ENCODE results near the gene MAZ. TPM values are rescaled to one million over a fixed set of nuclear protein-coding genes. Genes with fewer than 3 reads are reported as not detected.

MAZ gene
- total RNA-seq, 1 donor from 2014 or later, result 357 TPM

- intact Hi-C loops (cut with micrococcal nuclease), result loop anchor here (1.0 to 5.0 kb wide), 7 partner anchors 21 to 174 kb away; partner anchors contain the start of genes C16orf92 and MVP
Observed at GRCh38 chr16:29848420-29849297, 42.3 kb downstream of the MAZ start.

DNA sequence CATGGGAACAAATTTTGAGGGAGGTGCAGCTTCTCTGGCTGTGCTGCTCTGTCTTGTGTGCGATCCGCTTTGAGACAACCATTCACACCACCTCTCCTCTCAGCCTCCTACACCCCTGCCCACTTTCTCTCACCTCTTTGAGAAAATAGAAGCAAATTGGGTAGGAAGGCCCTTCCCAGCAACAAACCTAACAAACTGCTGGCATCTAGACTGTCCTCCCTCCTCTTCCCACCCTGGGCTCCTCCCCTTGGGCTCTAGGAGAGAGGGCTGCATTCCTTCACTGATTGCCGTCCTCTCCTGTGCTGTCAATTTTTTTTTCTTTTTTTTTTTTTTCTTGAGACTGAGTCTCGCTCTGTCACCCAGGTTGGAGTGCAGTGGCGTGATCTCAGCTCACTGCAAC lies 43.2 kb downstream of the MAZ start:
- intact Hi-C loops (cut with micrococcal nuclease), result loop anchor here (2.0 to 5.0 kb wide), 2 partner anchors 157 to 173 kb away; partner anchors contain the start of gene C16orf92

DNA sequence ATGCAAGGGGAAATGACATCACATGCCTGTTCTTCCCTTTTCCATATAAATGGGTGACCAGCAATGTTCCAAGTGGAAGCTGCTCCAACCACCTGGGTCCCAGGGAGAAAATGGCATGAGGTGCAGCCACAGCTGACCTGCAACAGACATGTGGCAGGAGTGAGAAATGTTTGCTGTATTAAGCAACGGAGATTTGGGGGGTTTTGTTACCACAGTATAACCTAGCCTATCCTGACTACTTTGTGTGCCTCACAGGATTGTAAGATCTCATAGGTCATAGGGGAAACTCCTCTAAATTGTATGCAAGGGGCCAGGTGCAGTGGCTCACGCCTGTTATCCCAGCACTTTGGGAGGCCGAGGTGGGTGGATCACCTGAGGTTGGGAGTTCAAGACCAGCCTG lies 44.7 kb downstream of the MAZ start:
- intact Hi-C loops (cut with micrococcal nuclease), result no loop called here

GRCh38 chr16:29852654-29853053 lies 46.3 kb downstream of the MAZ start:
- intact Hi-C loops (cut with micrococcal nuclease), result no loop called here

DNA sequence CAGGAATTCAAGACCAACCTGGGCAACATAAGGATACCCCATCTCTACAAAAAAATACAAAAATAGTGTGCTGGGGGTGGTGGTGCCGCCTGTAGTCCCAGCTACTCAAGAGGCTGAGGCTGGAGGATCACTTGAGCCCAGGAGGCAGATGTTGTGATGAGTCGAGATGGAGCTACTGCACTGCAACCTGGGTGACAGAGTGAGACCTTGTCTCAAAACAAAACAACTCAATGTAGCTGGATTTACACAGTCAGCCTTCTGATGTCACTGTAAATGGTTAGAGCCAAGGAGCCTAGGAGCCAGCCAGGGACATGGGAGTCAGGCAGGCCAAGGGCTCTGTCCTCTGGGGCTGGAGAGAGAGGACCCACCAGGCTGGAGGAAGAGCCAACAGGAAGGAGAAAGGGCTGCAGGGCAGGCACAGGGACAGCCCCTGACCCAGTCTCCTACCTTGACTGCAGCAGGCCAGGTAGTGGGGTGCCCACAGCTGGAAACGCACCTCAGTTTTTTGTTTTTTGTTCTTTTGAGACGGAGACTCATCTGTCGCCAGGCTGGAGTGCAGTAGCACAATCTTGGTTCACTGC lies 48.3 kb downstream of the MAZ start:
- intact Hi-C loops (cut with micrococcal nuclease), result no loop called here

GRCh38 chr16:29857133-29857760 lies 50.9 kb downstream of the MAZ start:
- intact Hi-C loops (cut with micrococcal nuclease), result no loop called here

- intact Hi-C loops (cut with micrococcal nuclease), result no loop called here
Observed at GRCh38 chr16:29858149-29858849, 52.0 kb downstream of the MAZ start.

- intact Hi-C loops (cut with micrococcal nuclease), result no loop called here
Observed at GRCh38 chr16:29858974-29859373, 52.6 kb downstream of the MAZ start.

DNA sequence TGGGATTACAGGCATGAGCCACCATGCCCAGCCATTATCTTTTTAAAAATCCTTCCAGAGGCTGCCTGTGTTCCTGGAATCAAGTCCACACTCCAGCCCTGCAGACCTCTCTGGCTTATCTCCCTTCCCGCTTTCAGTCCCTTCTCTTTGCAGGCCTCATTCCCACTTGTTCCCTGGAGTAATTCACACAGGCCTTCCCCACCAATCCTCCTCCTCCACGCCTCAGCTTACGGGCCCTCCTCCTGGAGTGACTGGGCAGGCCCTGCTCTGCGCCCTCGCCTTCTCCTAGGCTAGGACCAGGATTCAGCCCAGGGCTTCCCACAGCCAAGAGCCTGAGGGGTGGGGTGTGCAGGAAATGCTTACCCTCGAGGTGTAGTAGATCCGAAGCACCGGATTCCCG lies 53.9 kb downstream of the MAZ start:
- intact Hi-C loops (cut with micrococcal nuclease), result no loop called here

Other genes with a start within 250 kb of the MAZ start
- 381 and 388 TPM in 2 replicates for gene SPN, start 143.3 kb upstream of the MAZ start, total RNA-seq
- 8.0 and 9.1 TPM in 2 replicates for gene QPRT, start 127.3 kb upstream of the MAZ start, total RNA-seq
- 61.6 and 65.2 TPM in 2 replicates for gene C16orf54, start 60.5 kb upstream of the MAZ start, total RNA-seq
- not detected in 2 replicates for gene ZG16, start 28.3 kb upstream of the MAZ start, total RNA-seq
- 129 and 133 TPM in 2 replicates for gene KIF22, start 15.8 kb upstream of the MAZ start, total RNA-seq
- gene PRRT2, start 5.7 kb downstream of the MAZ start, total RNA-seq, result 0.61 and 0.91 TPM in 2 replicates
- gene PAGR1, start 9.6 kb downstream of the MAZ start, total RNA-seq, result 24.3 and 24.8 TPM in 2 replicates
- 263 and 268 TPM in 2 replicates for gene MVP, start 13.9 kb downstream of the MAZ start, total RNA-seq
- 68.7 and 75.4 TPM in 2 replicates for gene CDIPT, start 56.7 kb downstream of the MAZ start, total RNA-seq
- gene SEZ6L2, start 93.0 kb downstream of the MAZ start, total RNA-seq, result 0.07 TPM in 2 replicates
- 0.17 and 0.32 TPM in 2 replicates for gene ASPHD1, start 94.0 kb downstream of the MAZ start, total RNA-seq
- gene KCTD13, start 119.7 kb downstream of the MAZ start, total RNA-seq, result 42.2 and 48.4 TPM in 2 replicates
- 46.1 and 54.0 TPM in 2 replicates for gene TMEM219, start 155.6 kb downstream of the MAZ start, total RNA-seq
- gene TAOK2, start 167.3 kb downstream of the MAZ start, total RNA-seq, result 39.8 and 41.5 TPM in 2 replicates
- gene HIRIP3, start 189.1 kb downstream of the MAZ start, total RNA-seq, result 35.8 and 36.9 TPM in 2 replicates
- gene INO80E, start 189.7 kb downstream of the MAZ start, total RNA-seq, result 98.2 and 112 TPM in 2 replicates
- not detected in 2 replicates for gene DOC2A, start 204.5 kb downstream of the MAZ start, total RNA-seq
- not detected in 2 replicates for gene C16orf92, start 216.7 kb downstream of the MAZ start, total RNA-seq
- gene TLCD3B, start 224.7 kb downstream of the MAZ start, total RNA-seq, result 1.4 and 2.3 TPM in 2 replicates